Heart left ventricle (tissue), 16 donors: ENCODE measurements around the gene MRPL55. TPM values are rescaled to one million over a fixed set of nuclear protein-coding genes. Genes with fewer than 3 reads are reported as not detected.

Experiments
- ATAC-seq, 4 donors: fragments of 200-7000 bp; cut with Tn5 transposase; one replicate each; pipeline ENCODE4 v1.9.1; 2020 to 2022; ENCODE audit warnings: moderate library complexity in 4 of 4, mild to moderate bottlenecking in 3 of 4, moderate number of reproducible peaks in 1 of 4
- DNase-seq, 5 donors: peaks; one replicate each; pipeline ENCODE4 v3.0.0-alpha.2; 2020
- H3K27ac ChIP-seq, 12 donors: fragments of 200-600 bp; sonication (generic) in 4 of 12; one replicate each; pipeline versions ENCODE4 v1.5.0 to v1.8.0; 2016 to 2022; ENCODE audit warnings: mild to moderate bottlenecking in 2 of 12
- H3K27me3 ChIP-seq, 9 donors: fragments of 200-600 bp; sonication (generic) in 2 of 9; one replicate each; pipeline versions ENCODE4 v1.5.1 to v1.8.0; 2016 to 2022; ENCODE audit warnings: mild to moderate bottlenecking in 3 of 9
- H3K36me3 ChIP-seq, 9 donors: fragments of 200-600 bp; sonication (generic) in 2 of 9; one replicate each; pipeline versions ENCODE4 v1.5.0 to v1.8.0; 2018 to 2022; ENCODE audit warnings: mild to moderate bottlenecking in 2 of 9
- H3K4me1 ChIP-seq, 12 donors: fragments of 200-600 bp; sonication (generic) in 4 of 12; one replicate each; pipeline versions ENCODE4 v1.5.0 to v1.8.0; 2016 to 2022; ENCODE audit warnings: mild to moderate bottlenecking in 3 of 12
- H3K4me3 ChIP-seq, 12 donors: fragments of 200-600 bp; sonication (generic) in 4 of 12; one replicate each; pipeline versions ENCODE4 v1.5.0 to v1.8.0; 2017 to 2022; ENCODE audit warnings: mild to moderate bottlenecking in 9 of 12, moderate library complexity in 4 of 12
- H3K9me3 ChIP-seq, 12 donors: fragments of 200-600 bp; sonication (generic) in 4 of 12; one replicate each; pipeline versions ENCODE4 v1.5.0 to v1.8.0; 2016 to 2022; ENCODE audit warnings: mild to moderate bottlenecking in 1 of 12
- POLR2A ChIP-seq, 2 donors: fragments of 450-650 bp; IDR thresholded peaks; one replicate each; pipeline ENCODE4 v1.6.1; 2017; ENCODE audit warnings: antibody characterized with exemption in 2 of 2, mild to moderate bottlenecking in 2 of 2, moderate library complexity in 2 of 2
- WGBS, 4 donors: extraction: QIAGEN DNeasy Blood & Tissue Kit in 2 of 4; methylation state at CpG; one replicate each; pipeline versions ENCODE4 v1.1.5 to v1.1.7; 2013 to 2018; 5-methylcytosine and 5-hydroxymethylcytosine counted together
- intact Hi-C, 10 donors: fragments of 100-400 bp; cut with DNase I; formaldehyde crosslinking; loops; one replicate each; pipeline versions ENCODE4 v1.11.1 to v1.14.2; 2022
- polyA plus RNA-seq, 2 donors: library from polyadenylated mRNA; stranded (reverse); fragments of 200-250 nt; gene quantifications; one replicate each; pipeline ENCODE4 v1.2.3, GENCODE V29; 2013
- total RNA-seq, 9 donors: library from RNA; depleted of rRNA in 2 of 9; stranded (reverse); fragments of >200 nt in 2 of 9; fragmentation: NEBNext Ultra II Directional in 3 of 9; extraction: Animal tissue kit (Norgen Biotek cat#: 25700) in 3 of 9; gene quantifications; one replicate each; pipeline versions ENCODE4 v1.1.0 to v1.2.4, GENCODE V29; 2016 to 2023
- TF ChIP-seq, protein P1 (sequence below), 12 donors: fragments of 200-600 bp; sonication (generic) in 4 of 12; IDR thresholded peaks; one replicate each; pipeline versions ENCODE4 v1.5.0 to v1.8.0; 2018 to 2022; ENCODE audit warnings: antibody characterized with exemption in 12 of 12, mild to moderate bottlenecking in 5 of 12
- donor health status: ischemic (EF 13 %, LVEDD 7.1; RV severe dilation, severe dysfunction).
- donor health status: healthy with polysubstance abuse.
- donor health status: DM: no; HTN: yes; CAD: no.
- donor health status: DM: no; HTN: no; CAD: no.
- donor health status: ischemic (EF 25% LVEDD 6.9; RV normal size, moderate dysfunction).
- donor health status: ischemic (EF 25% LVEDD 5.7; RV mildly dilated, moderate dysfunction).
- donor health status: healthy.
- donor health status: DM: yes; HTN: yes; CAD: no.
- donor health status: ischemic (EF 35%, LVEDD 5.7; RV mildly dilated, moderate dysfunction).
- donor health status: nonischemic (EF 11% LVEDD 7.7; RV severe dilation, severe dysfunction).
- donor health status: DM: yes; HTN: yes; CAD: no.
- donor health status: PGD.
- donor health status: ischemic (EF 29% LVEDD 5.4; RV normal size, mild dysfunction).
- donor health status: nonischemic (EF 23%, LVEDD 6.1; RV moderate dilation, normal function).

Gene MRPL55
- total and polyA plus RNA-seq, 11 donors: 35.5 to 141 (median 55.1) TPM

DNA sequence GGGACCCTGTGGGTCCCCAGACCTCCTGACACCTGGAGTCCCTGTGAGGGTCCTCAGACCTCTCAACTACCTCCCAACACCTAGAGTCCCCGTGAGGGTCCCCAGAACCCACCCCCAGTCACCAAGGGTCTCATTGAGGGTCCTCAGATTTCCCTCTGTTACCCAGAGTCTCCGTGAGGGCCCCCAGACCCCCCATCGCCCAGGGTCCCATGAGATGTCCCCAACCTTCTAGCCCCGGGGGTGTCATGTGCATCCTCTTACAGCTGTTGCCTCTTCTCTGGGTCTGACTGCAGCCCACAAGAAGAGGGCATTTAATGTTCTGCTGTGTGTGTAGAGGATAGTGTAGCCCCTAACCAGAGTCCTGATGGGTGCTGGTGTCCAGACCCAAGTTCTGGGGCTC, 38.7 kb upstream of the MRPL55 start:
- intact Hi-C loops: loop anchor here in 2 of 10 donors (2.0 kb wide), 1 partner anchor 15 kb away; no protein-coding TSS in a partner anchor
- ATAC-seq (no peak), DNase-seq (peak in 1 of 5 donors; percentile 6)
- WGBS, 4 donors: 81 to 90% (median 86%) methylated on average over 4 of the region's 4 CpGs; no CpG with 5 or more reads in 1 of the 4 donors
- Histone ChIP-seq H3K4me1 (peaks cover 19 to 80% (median 66%) of the 10 kb centered on the region in 12 donors), H3K27me3 (no peaks in the 10 kb centered on the region), H3K4me3 (no peak overlapping the region), H3K9me3 (no peaks in the 10 kb centered on the region), H3K36me3 (peaks cover 0 to 50% (median 27%) of the 10 kb centered on the region in 9 donors), H3K27ac (peak overlapping the region in 11 of 12 donors; percentile 69 to 97 (median 84))
- TF ChIP-seq, protein P1, sequence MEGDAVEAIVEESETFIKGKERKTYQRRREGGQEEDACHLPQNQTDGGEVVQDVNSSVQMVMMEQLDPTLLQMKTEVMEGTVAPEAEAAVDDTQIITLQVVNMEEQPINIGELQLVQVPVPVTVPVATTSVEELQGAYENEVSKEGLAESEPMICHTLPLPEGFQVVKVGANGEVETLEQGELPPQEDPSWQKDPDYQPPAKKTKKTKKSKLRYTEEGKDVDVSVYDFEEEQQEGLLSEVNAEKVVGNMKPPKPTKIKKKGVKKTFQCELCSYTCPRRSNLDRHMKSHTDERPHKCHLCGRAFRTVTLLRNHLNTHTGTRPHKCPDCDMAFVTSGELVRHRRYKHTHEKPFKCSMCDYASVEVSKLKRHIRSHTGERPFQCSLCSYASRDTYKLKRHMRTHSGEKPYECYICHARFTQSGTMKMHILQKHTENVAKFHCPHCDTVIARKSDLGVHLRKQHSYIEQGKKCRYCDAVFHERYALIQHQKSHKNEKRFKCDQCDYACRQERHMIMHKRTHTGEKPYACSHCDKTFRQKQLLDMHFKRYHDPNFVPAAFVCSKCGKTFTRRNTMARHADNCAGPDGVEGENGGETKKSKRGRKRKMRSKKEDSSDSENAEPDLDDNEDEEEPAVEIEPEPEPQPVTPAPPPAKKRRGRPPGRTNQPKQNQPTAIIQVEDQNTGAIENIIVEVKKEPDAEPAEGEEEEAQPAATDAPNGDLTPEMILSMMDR (IDR thresholded peaks at IDR 0.05): no peak
- no peak for TF ChIP-seq POLR2A (IDR thresholded peaks at IDR 0.05)

DNA sequence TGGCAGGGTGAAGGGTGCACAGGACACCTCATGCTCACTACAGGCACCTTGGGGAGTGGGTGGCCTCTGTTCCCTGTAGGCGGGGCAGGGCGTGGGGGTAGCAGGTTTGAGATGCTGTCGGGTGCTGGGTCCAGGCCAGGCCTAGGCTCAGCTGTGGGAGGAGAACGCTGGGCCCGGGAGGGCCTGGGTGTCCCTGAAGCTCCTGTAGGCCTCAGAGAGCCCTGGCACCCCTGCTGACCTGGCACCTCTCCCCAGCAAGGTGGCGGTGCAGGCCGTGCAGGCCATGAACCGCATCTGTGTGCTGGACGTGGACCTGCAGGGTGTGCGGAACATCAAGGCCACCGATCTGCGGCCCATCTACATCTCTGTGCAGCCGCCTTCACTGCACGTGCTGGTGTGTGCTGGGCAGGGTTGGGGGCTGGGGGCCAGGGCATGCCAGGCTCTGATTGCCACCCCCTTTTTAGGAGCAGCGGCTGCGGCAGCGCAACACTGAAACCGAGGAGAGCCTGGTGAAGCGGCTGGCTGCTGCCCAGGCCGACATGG, 38.1 kb upstream of the MRPL55 start:
- Histone ChIP-seq H3K4me1 (peaks cover 22 to 84% (median 71%) of the 10 kb centered on the region in 12 donors), H3K27ac (peak overlapping the region in 5 of 12 donors; percentile 83 to 90 (median 85)), H3K27me3 (no peaks in the 10 kb centered on the region), H3K9me3 (no peaks in the 10 kb centered on the region), H3K36me3 (peaks cover 0 to 54% (median 27%) of the 10 kb centered on the region in 9 donors), H3K4me3 (no peak overlapping the region)
- TF ChIP-seq, protein P1 (IDR thresholded peaks at IDR 0.05): no peak
- TF ChIP-seq POLR2A (IDR thresholded peaks at IDR 0.05): no peak
- DNase-seq (peak in 2 of 5 donors; percentile 8 to 60), ATAC-seq (no peak)
- WGBS, 4 donors: 88 to 95% (median 95%) methylated on average over 9 to 20 of the region's 20 CpGs
- intact Hi-C loops: no loop called here

DNA sequence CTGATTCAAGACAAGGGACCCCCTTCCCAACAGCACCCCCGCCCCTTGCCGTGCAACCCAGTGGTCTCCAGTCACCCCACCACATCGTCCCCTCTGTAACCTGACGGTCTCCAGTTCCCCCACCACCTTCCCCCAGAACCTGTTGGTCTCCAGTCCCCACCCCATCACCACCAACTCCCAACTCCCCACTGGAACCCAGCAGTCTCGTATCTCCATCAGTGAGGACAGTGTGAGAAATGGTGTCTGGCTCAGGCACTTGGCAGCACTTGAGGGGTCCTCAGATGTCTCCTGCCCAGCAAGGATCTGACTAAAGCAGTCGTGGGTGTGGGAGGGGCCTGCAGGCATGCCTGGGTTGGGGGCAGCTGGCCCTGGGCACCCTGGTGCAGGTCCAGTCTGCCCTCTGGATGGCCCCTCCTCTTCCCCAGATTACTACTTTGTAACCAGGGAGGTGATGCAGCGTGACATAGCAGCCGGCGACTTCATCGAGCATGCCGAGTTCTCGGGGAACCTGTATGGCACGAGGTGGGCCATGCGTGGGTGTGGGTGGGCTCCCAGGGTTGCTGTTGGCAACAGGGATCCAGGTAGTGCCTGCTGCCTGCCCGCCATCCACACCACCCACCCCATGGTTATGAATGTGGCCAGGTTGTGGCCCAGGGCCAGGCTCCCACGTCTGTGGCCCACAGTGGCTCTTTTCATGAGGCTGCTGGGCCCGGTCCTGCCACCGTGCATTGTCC, 37.5 kb upstream of the MRPL55 start:
- no peak overlapping the region for H3K4me3 ChIP-seq
- peaks cover 28 to 86% (median 72%) of the 10 kb centered on the region in 12 donors for H3K4me1 ChIP-seq
- TF ChIP-seq, protein P1 (IDR thresholded peaks at IDR 0.05): no peak
- no peak for TF ChIP-seq POLR2A (IDR thresholded peaks at IDR 0.05)
- ATAC-seq (no peak), DNase-seq (peak in 1 of 5 donors; percentile 6)
- H3K9me3 ChIP-seq: no peaks in the 10 kb centered on the region
- 84 to 97% (median 92%) methylated on average over 10 to 18 of the region's 18 CpGs for WGBS, 4 donors
- peaks cover 0 to 60% (median 32%) of the 10 kb centered on the region in 9 donors for H3K36me3 ChIP-seq
- intact Hi-C loops: no loop called here
- peak overlapping the region in 1 of 12 donors; percentile 88 for H3K27ac ChIP-seq
- no peaks in the 10 kb centered on the region for H3K27me3 ChIP-seq
